Measurements from ENCODE around the gene FHOD3. TPM values are rescaled to one million over a fixed set of nuclear protein-coding genes. Genes with fewer than 3 reads are reported as not detected.

FHOD3 gene
- total and polyA plus RNA-seq, 2 of the 4 experiments (the other 2 are of a cell fraction), result 14.6 to 16.0 TPM

GRCh38 chr18:36321658-36322407, 24.3 kb downstream of the FHOD3 start:
- H2BK120ac ChIP-seq (ENCODE audit: low read depth, low read length), result no peak overlapping the region
- H3K79me1 ChIP-seq (ENCODE audit: low read depth in 1 of 2, low read length in 2 of 2), result peaks cover 9 to 19% of the 10 kb centered on the region in 2 experiments; a peak in 2 of 4 replicates
- H2BK5ac ChIP-seq (ENCODE audit: low read depth, low read length, poor library complexity, severe bottlenecking), result no peak overlapping the region
- H3K27me3 ChIP-seq (ENCODE audit: control insufficient read depth, insufficient read depth, low read length), result no peaks in the 10 kb centered on the region
- no peaks in the 10 kb centered on the region for H3K9me3 ChIP-seq (ENCODE audit: control insufficient read depth, insufficient read depth, low read length)
- no peak overlapping the region for H3K4me3 ChIP-seq (ENCODE audit: insufficient read depth, low read depth, low read length)
- intact Hi-C loops (cut with micrococcal nuclease), result no loop called here
- H4K20me1 ChIP-seq (ENCODE audit: insufficient read depth, low read length), result no peaks in the 10 kb centered on the region
- no peak overlapping the region for H3K9ac ChIP-seq (ENCODE audit: low read depth, low read length)
- no peak overlapping the region; the same call in 1 of the 2 replicates for H3K14ac ChIP-seq (replicated peaks; ENCODE audit: low read depth, low read length)
- H3K4me2 ChIP-seq (ENCODE audit: low read depth, low read length), result no peak overlapping the region
- DNase-seq, result peak; percentile 23
- no peak overlapping the region for H2BK15ac ChIP-seq (ENCODE audit: low read depth, low read length)
- in situ Hi-C loops (cut with MboI; ENCODE audit: low sequenced_read_pairs), result no loop called here
- ChIA-PET CTCF (no interaction called here), POLR2A (ENCODE audit: unreplicated experiment) (no interaction called here)
- BruUV-seq (replicated peaks), result no TSS peak
- H2AK5ac ChIP-seq (ENCODE audit: low read depth, low read length), result no peak overlapping the region
- peaks cover 8% of the 10 kb centered on the region for H3K9me1 ChIP-seq (ENCODE audit: insufficient read depth, low read length)
- H3K56ac ChIP-seq (ENCODE audit: extremely low read depth, insufficient read depth, low read length), result no peak overlapping the region
- no peak overlapping the region for H2BK20ac ChIP-seq (ENCODE audit: low read depth, low read length)
- H2AK9ac ChIP-seq (replicated peaks; ENCODE audit: low read depth, low read length, poor library complexity), result peak overlapping the region; percentile 58
- H3K18ac ChIP-seq (ENCODE audit: low read depth, low read length), result no peak overlapping the region
- no peak overlapping the region for H4K5ac ChIP-seq (ENCODE audit: low read depth, low read length)
- peak; percentile 37; the same call in 1 of the 2 replicates for ATAC-seq (ENCODE audit: low read depth)
- H3K36me3 ChIP-seq (ENCODE audit: control insufficient read depth, insufficient read depth, low read length), result no peaks in the 10 kb centered on the region
- H4K91ac ChIP-seq (ENCODE audit: insufficient read depth, low read depth, low read length), result no peak overlapping the region; the same call in 1 of the 2 replicates
- WGBS, 2 experiments (ENCODE audit: extremely low coverage in 2 of 2, insufficient read length in 1 of 2), result 60% methylated on average over 7 of the region's 10 CpGs; no CpG with 5 or more reads in 1 of the 2 experiments
- H3K27ac ChIP-seq (ENCODE audit: insufficient read depth, low read length), result no peak overlapping the region
- no peak overlapping the region for H3K23ac ChIP-seq (ENCODE audit: low read depth, low read length)
- H3K4ac ChIP-seq (ENCODE audit: low read depth, low read length), result peak overlapping the region; percentile 41; the same call in 1 of the 2 replicates
- peak overlapping the region; percentile 69 for H2AFZ ChIP-seq (replicated peaks; ENCODE audit: low read length, poor library complexity)
- dilution Hi-C loops (cut with HindIII; ENCODE audit: low sequenced_read_pairs, unreplicated experiment), result no loop called here
- H3K4me1 ChIP-seq (ENCODE audit: control insufficient read depth, insufficient read depth, low read length), result no peaks in the 10 kb centered on the region; the same call in 1 of the 2 replicates
- H4K8ac ChIP-seq (ENCODE audit: low read depth in 2 of 2, low read length in 2 of 2), result no peak overlapping the region
- TF ChIP-seq USF2 (IDR thresholded peaks at IDR 0.05; ENCODE audit: low read depth, low read length), result no peak
- TF ChIP-seq BHLHE40 (IDR thresholded peaks at IDR 0.05; ENCODE audit: low read depth, low read length), result no peak
- no peak for TF ChIP-seq NFE2L2 (IDR thresholded peaks at IDR 0.05; ENCODE audit: low read depth, low read length)
- TF ChIP-seq MXI1 (IDR thresholded peaks at IDR 0.05; ENCODE audit: borderline replicate concordance, low read depth, low read length), result no peak
- no peak for TF ChIP-seq ELK1 (IDR thresholded peaks at IDR 0.05; ENCODE audit: borderline replicate concordance, low read depth, low read length)
- TF ChIP-seq FOS (IDR thresholded peaks at IDR 0.05; ENCODE audit: low read depth, low read length), result no peak
- no peak for TF ChIP-seq RCOR1 (IDR thresholded peaks at IDR 0.05; ENCODE audit: insufficient replicate concordance, low read length)
- TF ChIP-seq RAD21 (IDR thresholded peaks at IDR 0.05; ENCODE audit: low read length), result no peak
- TF ChIP-seq POLR2A (IDR thresholded peaks at IDR 0.05; ENCODE audit: low read depth, low read length), result no peak
- TF ChIP-seq MAFK (IDR thresholded peaks at IDR 0.05; ENCODE audit: low read depth, low read length), result no peak
- no peak for TF ChIP-seq MAZ (IDR thresholded peaks at IDR 0.05; ENCODE audit: borderline replicate concordance, low read depth, low read length)
- TF ChIP-seq SMC3 (IDR thresholded peaks at IDR 0.05; ENCODE audit: low read depth, low read length), result no peak
- TF ChIP-seq RFX5 (IDR thresholded peaks at IDR 0.05; ENCODE audit: low read depth, low read length), result no peak
- TF ChIP-seq, protein P1, sequence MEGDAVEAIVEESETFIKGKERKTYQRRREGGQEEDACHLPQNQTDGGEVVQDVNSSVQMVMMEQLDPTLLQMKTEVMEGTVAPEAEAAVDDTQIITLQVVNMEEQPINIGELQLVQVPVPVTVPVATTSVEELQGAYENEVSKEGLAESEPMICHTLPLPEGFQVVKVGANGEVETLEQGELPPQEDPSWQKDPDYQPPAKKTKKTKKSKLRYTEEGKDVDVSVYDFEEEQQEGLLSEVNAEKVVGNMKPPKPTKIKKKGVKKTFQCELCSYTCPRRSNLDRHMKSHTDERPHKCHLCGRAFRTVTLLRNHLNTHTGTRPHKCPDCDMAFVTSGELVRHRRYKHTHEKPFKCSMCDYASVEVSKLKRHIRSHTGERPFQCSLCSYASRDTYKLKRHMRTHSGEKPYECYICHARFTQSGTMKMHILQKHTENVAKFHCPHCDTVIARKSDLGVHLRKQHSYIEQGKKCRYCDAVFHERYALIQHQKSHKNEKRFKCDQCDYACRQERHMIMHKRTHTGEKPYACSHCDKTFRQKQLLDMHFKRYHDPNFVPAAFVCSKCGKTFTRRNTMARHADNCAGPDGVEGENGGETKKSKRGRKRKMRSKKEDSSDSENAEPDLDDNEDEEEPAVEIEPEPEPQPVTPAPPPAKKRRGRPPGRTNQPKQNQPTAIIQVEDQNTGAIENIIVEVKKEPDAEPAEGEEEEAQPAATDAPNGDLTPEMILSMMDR (conservative IDR thresholded peaks at IDR 0.05; ENCODE audit: low read depth, low read length), result no peak
- TF ChIP-seq CEBPB (IDR thresholded peaks at IDR 0.05; ENCODE audit: low read depth, low read length), result no peak

Data from IMR-90 (cell line).